HL-60 (cell line): Measurements from ENCODE around the gene SPATA21.

Source experiments
- DNase-seq, 2 experiments: peaks; one replicate each; pipeline ENCODE4 v3.0.0-alpha.2; 2010 to 2020; ENCODE audit warnings: low read depth in 1 of 2, low spot score in 1 of 2
- H3K27ac ChIP-seq: fragments of 250-450 bp; sonication (Bioruptor Pico); replicated peaks from 2 replicates; pipeline ENCODE4 v1.5.1; 2020; ENCODE audit warnings: mild to moderate bottlenecking, moderate library complexity
- H3K27me3 ChIP-seq: fragments of 250-450 bp; sonication (Bioruptor Pico); 2 replicates; pipeline ENCODE4 v1.5.1; 2021; ENCODE audit warnings: mild to moderate bottlenecking, moderate library complexity; ENCODE audit not compliant: insufficient read depth, poor library complexity, severe bottlenecking
- H3K4me3 ChIP-seq: replicated peaks from 2 replicates; pipeline ENCODE4 v1.5.1; 2011; ENCODE audit warnings: mild to moderate bottlenecking, control low read depth, low read length; ENCODE audit not compliant: insufficient read depth
- CTCF ChIP-seq: IDR thresholded peaks from one replicate; pipeline ENCODE4 v1.5.1; 2011; ENCODE audit warnings: low read length, control low read depth, inconsistent platforms; ENCODE audit not compliant: insufficient read depth
- GABPA ChIP-seq: IDR thresholded peaks from 2 replicates; pipeline ENCODE4 v1.6.1; 2012; ENCODE audit warnings: low read depth
- POLR2AphosphoS5 ChIP-seq: IDR thresholded peaks from 2 replicates; pipeline ENCODE4 v1.6.1; 2012; ENCODE audit warnings: low read depth
- REST ChIP-seq: IDR thresholded peaks from 2 replicates; pipeline ENCODE4 v1.6.1; 2012; ENCODE audit warnings: low read depth; ENCODE audit not compliant: insufficient replicate concordance
- SPI1 ChIP-seq: IDR thresholded peaks from 2 replicates; pipeline ENCODE4 v1.6.1; 2012; ENCODE audit warnings: low read depth, mild to moderate bottlenecking, borderline replicate concordance

SPATA21 gene

GRCh38 chr1:16371725-16372124, 65.5 kb downstream of the SPATA21 start:
- Histone ChIP-seq H3K27me3 (no peaks in the 10 kb centered on the region), H3K4me3 (no peak overlapping the region), H3K27ac (no peak overlapping the region)
- DNase-seq: no peak
- no peak for TF ChIP-seq POLR2AphosphoS5

- TF ChIP-seq REST: no peak
- TF ChIP-seq POLR2AphosphoS5: no peak
- TF ChIP-seq GABPA: no peak
- no peak for TF ChIP-seq CTCF
- no peak for TF ChIP-seq SPI1
- no peaks in the 10 kb centered on the region for H3K27me3 ChIP-seq
- no peak overlapping the region for H3K27ac ChIP-seq
- DNase-seq: no peak
- H3K4me3 ChIP-seq: no peak overlapping the region
Measured at GRCh38 chr1:16369821-16370220, 67.4 kb downstream of the SPATA21 start.

- no peak for DNase-seq
- Histone ChIP-seq H3K4me3 (peak overlapping the region; percentile 83), H3K27ac (peak overlapping the region; percentile 93), H3K27me3 (no peaks in the 10 kb centered on the region)
- TF ChIP-seq POLR2AphosphoS5 (no peak), CTCF (no peak), REST (no peak), GABPA (no peak), SPI1 (no peak)
Measured at GRCh38 chr1:16367968-16368890, 69.0 kb downstream of the SPATA21 start.

GRCh38 chr1:16367258-16367967, 69.8 kb downstream of the SPATA21 start:
- H3K4me3 ChIP-seq: peak overlapping the region; percentile 83
- peak overlapping the region; percentile 93 for H3K27ac ChIP-seq
- DNase-seq: peak in 1 of 2 experiments; percentile 75
- TF ChIP-seq REST: peak; percentile 28
- no peak for TF ChIP-seq SPI1
- TF ChIP-seq GABPA: no peak
- TF ChIP-seq POLR2AphosphoS5: peak; percentile 65
- TF ChIP-seq CTCF: no peak
- no peaks in the 10 kb centered on the region for H3K27me3 ChIP-seq
